ENCODE data around the gene PRSS57.
"Not testable (repeated sequence)": the region's sequence is repeated elsewhere in the genome, so short reads cannot be mapped to it uniquely, and the experiment has no call there.

DNA sequence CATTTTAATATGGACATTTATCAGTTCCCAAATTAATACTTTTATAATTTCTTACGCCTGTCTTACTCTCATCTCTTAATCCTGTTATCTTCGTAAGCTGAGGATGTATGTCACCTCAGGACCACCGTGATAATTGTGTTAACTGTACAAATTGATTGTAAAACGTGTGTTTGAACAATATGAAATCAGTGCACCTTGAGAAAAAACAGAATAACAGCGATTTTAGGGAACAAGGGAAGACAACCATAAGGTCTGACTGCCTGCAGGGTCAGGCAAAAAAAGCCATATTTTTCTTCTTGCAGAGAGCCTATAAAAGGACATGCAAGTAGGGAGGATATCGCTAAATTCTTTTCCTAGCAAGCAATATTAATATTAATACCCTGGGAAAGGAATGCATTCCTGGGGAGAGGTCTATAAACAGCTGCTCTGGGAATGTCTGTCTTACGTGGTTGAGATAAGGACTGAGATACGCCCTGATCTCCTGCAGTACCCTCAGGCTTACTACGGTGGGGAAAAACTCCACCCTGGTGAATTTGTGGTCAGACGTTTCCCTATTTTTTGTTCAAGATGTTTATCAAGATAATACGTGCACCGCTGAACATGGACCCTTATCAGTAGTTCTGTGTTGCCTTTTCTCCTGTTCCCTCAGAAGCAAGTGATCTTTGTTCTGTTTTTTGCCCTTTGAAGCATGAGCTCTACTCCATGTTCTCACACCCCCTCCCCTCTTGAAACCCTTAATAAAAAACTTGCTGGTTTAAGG, 26.4 kb downstream of the PRSS57 start:
- TF ChIP-seq POLR2A (IDR thresholded peaks at IDR 0.05; ENCODE audit: low read length); GATA1 (IDR thresholded peaks at IDR 0.05; ENCODE audit: low read depth, low read length): not testable (repeated sequence)

All from erythroblast (primary cell).